ENCODE data around the gene VRTN. TPM values are rescaled to one million over a fixed set of nuclear protein-coding genes. Genes with fewer than 3 reads are reported as not detected.

Gene VRTN
- total RNA-seq, 1 experiment from 2014 or later = not detected

DNA sequence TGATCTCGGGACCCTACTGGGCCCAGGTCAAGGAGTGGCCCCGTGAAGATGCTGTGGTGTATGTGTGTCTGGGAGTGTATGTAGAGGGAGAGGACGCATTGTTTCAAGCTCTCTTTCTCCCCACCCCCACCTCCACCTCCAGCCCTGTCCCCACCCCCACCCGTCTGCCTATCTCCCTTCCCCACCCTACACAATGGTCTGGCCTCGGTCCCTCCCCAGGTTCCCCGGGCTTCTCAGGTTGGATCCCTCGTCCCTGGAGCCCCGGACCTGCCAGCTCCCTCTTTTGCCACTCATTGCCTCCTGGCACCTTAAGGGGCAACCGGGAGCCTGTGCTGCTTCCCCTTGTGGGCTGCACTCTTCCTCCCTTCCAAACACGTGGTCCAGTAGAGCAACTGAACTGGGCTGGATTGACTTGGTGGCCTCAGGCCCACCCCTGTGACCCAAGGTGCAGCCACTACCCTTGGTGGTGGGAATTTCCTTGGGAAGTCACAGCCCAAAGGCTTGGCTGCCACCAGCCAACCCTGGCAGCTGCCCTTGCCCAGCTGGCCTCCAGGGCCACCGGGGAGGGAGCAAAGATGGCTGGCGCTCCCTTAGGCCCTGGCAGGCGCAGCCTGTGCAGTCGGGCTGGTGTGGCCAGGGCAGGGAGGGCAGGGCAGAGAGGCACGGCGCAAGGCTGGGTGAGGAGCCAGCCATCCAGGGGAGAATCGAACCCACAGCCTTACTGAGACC is 628 bp downstream of the VRTN start:
- ChIA-PET CTCF (interaction anchor here (0.6 to 1.1 kb wide), 3 partner anchors 54 to 147 kb away, joined by 3 read pairs; no protein-coding TSS in a partner anchor), POLR2A (no interaction called here)
- BruUV-seq (replicated peaks) = no TSS peak
- Mint-ChIP-seq H3K27me3 (ENCODE audit: insufficient read depth, unreplicated experiment) (peaks cover 41% of the 10 kb centered on the region), H3K9me3 (ENCODE audit: unreplicated experiment) (no peaks in the 10 kb centered on the region), H3K27ac (ENCODE audit: low read depth, unreplicated experiment) (no peak overlapping the region), H3K4me3 (ENCODE audit: unreplicated experiment) (no peak overlapping the region), H3K4me1 (ENCODE audit: insufficient read depth, unreplicated experiment) (peaks cover 6% of the 10 kb centered on the region), H3K36me3 (ENCODE audit: insufficient read depth, unreplicated experiment) (no peaks in the 10 kb centered on the region)
- TF ChIP-seq, protein P1, sequence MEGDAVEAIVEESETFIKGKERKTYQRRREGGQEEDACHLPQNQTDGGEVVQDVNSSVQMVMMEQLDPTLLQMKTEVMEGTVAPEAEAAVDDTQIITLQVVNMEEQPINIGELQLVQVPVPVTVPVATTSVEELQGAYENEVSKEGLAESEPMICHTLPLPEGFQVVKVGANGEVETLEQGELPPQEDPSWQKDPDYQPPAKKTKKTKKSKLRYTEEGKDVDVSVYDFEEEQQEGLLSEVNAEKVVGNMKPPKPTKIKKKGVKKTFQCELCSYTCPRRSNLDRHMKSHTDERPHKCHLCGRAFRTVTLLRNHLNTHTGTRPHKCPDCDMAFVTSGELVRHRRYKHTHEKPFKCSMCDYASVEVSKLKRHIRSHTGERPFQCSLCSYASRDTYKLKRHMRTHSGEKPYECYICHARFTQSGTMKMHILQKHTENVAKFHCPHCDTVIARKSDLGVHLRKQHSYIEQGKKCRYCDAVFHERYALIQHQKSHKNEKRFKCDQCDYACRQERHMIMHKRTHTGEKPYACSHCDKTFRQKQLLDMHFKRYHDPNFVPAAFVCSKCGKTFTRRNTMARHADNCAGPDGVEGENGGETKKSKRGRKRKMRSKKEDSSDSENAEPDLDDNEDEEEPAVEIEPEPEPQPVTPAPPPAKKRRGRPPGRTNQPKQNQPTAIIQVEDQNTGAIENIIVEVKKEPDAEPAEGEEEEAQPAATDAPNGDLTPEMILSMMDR (IDR thresholded peaks at IDR 0.05; ENCODE audit: unreplicated experiment) = no peak
- intact Hi-C loops (cut with micrococcal nuclease) = no loop called here
- DNase-seq (ENCODE audit: unreplicated experiment) = no peak

DNA sequence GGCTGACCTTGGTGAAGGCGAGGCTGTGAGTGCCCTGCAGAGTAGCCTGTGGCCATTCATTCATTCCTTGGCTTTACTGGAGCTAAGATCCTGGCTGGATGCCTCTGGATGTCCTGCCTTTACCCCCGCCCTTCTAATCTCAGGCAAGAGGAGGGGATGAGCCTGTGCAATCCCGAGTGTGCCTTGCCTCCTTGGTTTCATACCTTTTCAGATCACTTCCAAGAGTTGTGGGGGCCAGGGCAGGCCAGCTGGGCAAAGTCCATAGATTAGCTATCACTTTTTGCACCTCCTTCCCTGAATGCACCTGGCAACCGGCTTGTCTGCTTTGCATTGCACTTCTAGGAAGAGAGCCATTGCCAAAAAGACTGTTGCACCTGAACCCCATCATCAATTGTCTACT is 1.5 kb downstream of the VRTN start:
- POLR2A ChIA-PET = interaction anchor here (1.2 kb wide), 1 partner anchor 119 kb away, joined by 3 read pairs; no protein-coding TSS in a partner anchor
- Mint-ChIP-seq H3K27me3 (ENCODE audit: insufficient read depth, unreplicated experiment) (peaks cover 41% of the 10 kb centered on the region), H3K27ac (ENCODE audit: low read depth, unreplicated experiment) (no peak overlapping the region), H3K9me3 (ENCODE audit: unreplicated experiment) (no peaks in the 10 kb centered on the region), H3K4me3 (ENCODE audit: unreplicated experiment) (no peak overlapping the region), H3K4me1 (ENCODE audit: insufficient read depth, unreplicated experiment) (peaks cover 6% of the 10 kb centered on the region), H3K36me3 (ENCODE audit: insufficient read depth, unreplicated experiment) (no peaks in the 10 kb centered on the region)
- intact Hi-C loops (cut with micrococcal nuclease) = no loop called here
- CTCF ChIA-PET = interaction anchor here (0.9 to 1.6 kb wide), 3 partner anchors 24 to 98 kb away, joined by 3 to 4 read pairs (median 4); partner anchors contain the start of gene ABCD4
- DNase-seq (ENCODE audit: unreplicated experiment) = no peak
- TF ChIP-seq, protein P1 (IDR thresholded peaks at IDR 0.05; ENCODE audit: unreplicated experiment) = no peak
- no TSS peak for BruUV-seq (replicated peaks)

DNA sequence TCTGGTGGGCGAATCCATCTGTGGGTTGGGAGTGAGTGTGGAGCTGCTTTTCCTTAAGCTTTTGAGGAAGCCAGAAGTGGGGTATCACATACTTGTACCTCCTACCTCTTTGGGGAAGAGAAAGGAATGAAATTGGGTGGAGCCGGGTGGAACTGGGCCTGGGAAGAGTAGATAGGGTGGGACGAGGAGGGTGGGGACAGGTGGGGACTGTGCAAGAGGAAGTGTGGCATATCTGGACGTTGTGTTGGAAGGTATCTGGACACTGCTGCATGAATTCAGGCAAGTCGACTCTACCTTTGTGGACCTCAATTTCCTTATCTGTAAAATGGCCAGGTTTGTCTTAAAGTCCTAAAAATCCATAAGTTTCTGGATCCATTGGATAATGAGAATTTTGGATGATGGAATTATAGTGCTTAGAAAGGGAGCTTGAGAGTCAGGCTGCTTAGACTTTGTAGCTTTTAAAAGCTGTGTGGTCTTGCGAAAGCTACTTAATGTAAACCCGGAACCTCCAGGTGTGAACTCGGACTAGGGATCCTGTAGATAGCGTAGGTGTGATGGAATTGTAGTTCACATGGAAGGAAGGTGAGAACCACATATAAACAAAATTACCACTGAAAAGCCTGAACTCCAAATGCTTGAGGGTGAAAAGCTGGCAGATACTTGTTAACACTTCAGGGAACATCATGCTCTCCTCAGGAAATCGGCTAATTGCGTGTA is 2.1 kb downstream of the VRTN start:
- POLR2A ChIA-PET = interaction anchor here (0.5 to 1.2 kb wide), 4 partner anchors 10 to 296 kb away, joined by 3 read pairs; no protein-coding TSS in a partner anchor
- no peaks in the 10 kb centered on the region for H3K36me3 Mint-ChIP-seq (ENCODE audit: insufficient read depth, unreplicated experiment)
- TF ChIP-seq, protein P1 (IDR thresholded peaks at IDR 0.05; ENCODE audit: unreplicated experiment) = no peak
- no TSS peak for BruUV-seq (replicated peaks)
- CTCF ChIA-PET = interaction anchor here (0.9 to 1.6 kb wide), 2 partner anchors 25 to 48 kb away, joined by 4 read pairs; partner anchors contain the start of gene ABCD4
- DNase-seq (ENCODE audit: unreplicated experiment) = no peak
- peaks cover 6% of the 10 kb centered on the region for H3K4me1 Mint-ChIP-seq (ENCODE audit: insufficient read depth, unreplicated experiment)
- intact Hi-C loops (cut with micrococcal nuclease) = no loop called here
- H3K27ac Mint-ChIP-seq (ENCODE audit: low read depth, unreplicated experiment) = no peak overlapping the region
- peaks cover 41% of the 10 kb centered on the region for H3K27me3 Mint-ChIP-seq (ENCODE audit: insufficient read depth, unreplicated experiment)
- no peaks in the 10 kb centered on the region for H3K9me3 Mint-ChIP-seq (ENCODE audit: unreplicated experiment)
- no peak overlapping the region for H3K4me3 Mint-ChIP-seq (ENCODE audit: unreplicated experiment)

DNA sequence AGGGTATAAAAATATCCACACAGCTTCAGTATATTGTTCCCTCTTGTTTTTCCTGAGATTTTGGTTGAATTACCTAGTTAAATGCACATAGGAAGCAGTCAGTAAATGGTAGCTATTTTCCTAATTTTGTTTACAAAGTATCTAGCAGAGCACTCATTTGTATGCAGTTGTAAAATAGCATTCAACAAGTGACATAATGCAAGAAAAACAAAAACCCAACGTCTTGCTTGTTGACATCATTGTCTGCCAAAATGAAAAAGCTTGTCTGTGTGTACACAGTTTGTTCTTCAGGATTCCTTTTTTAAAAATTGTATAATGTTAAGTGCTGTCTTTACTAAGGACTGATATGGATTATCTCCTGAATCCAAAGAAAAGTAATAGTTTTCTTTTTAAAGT is 2.7 kb downstream of the VRTN start:
- H3K4me1 Mint-ChIP-seq (ENCODE audit: insufficient read depth, unreplicated experiment) = peaks cover 6% of the 10 kb centered on the region
- H3K27ac Mint-ChIP-seq (ENCODE audit: low read depth, unreplicated experiment) = no peak overlapping the region
- peaks cover 41% of the 10 kb centered on the region for H3K27me3 Mint-ChIP-seq (ENCODE audit: insufficient read depth, unreplicated experiment)
- no peaks in the 10 kb centered on the region for H3K36me3 Mint-ChIP-seq (ENCODE audit: insufficient read depth, unreplicated experiment)
- H3K9me3 Mint-ChIP-seq (ENCODE audit: unreplicated experiment) = no peaks in the 10 kb centered on the region
- no peak for DNase-seq (ENCODE audit: unreplicated experiment)
- intact Hi-C loops (cut with micrococcal nuclease) = no loop called here
- TF ChIP-seq, protein P1 (IDR thresholded peaks at IDR 0.05; ENCODE audit: unreplicated experiment) = no peak
- ChIA-PET CTCF (interaction anchor here (0.7 to 1.6 kb wide), 4 partner anchors 11 to 49 kb away, joined by 4 read pairs; partner anchors contain the start of gene ABCD4), POLR2A (interaction anchor here (0.5 to 1.2 kb wide), 3 partner anchors 10 to 118 kb away, joined by 3 read pairs; no protein-coding TSS in a partner anchor)
- no TSS peak for BruUV-seq (replicated peaks)
- no peak overlapping the region for H3K4me3 Mint-ChIP-seq (ENCODE audit: unreplicated experiment)
